Jurkat, Clone E6-1 (cell line): ENCODE measurements around the gene HSD17B11.
"Not testable (repeated sequence)": the region's sequence is repeated elsewhere in the genome, so short reads cannot be mapped to it uniquely, and the experiment has no call there.

ENCODE experiments used
- DNase-seq: peaks from one replicate; pipeline ENCODE4 v3.0.0-alpha.2; 2011; ENCODE audit warnings: low read depth, low spot score
- H3K4me3 ChIP-seq: 2 replicates; pipeline ENCODE4 v1.5.1; 2011; ENCODE audit warnings: mild to moderate bottlenecking, low read length, control low read depth, moderate library complexity

The HSD17B11 gene

DNA sequence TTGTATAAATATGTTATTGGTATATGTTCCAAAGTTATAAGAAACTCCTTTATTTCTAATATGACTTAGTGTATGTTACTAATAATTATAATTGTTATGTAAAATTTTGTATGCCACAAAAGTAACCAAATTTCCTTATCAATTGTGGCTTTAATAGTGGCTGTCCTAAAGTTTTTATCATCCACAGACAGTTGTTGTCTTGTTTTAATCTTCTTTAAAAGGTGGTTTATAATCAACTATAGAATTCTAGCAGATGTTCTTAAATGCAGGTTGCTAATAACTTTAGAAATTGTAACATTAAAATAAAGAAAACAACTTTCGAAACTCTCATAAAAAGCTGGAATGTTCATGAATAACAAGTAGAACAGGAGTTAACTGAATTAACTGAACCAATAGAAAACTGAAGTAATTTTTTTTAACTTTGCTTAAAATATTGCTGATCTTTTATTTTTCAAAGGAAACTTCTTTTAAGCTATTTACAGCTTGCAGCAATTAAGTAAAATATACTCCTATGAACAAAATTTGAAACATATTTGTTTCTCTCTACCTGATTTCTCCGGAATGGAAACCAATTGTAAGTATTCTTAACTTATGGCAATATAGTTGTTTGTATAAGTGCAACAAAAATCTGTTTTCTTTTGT lies 24.3 kb downstream of the HSD17B11 start:
- no peak for DNase-seq

DNA sequence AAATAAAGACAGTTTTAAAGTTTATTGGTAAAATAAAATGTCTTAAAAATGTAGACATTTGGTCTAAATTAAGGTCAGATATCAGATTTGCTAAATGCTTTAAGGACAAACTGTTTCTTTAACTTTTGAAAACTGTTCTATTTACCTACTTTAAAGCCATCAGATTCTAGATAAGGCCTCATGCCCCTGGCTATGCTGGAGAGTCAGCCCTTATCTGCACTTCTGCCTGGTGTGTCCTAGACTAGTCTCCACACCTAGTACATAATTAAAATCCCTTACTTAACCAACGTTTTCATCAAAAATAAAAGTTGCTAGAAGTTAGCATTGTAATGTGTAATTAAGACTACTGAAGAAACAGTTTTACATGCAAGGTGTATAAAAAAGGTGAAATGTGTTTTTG lies 25.6 kb downstream of the HSD17B11 start:
- no peak for DNase-seq
- H3K4me3 ChIP-seq: no peak overlapping the region

More for the DNA sequence above, 24.3 kb downstream of the HSD17B11 start:
- H3K4me3 ChIP-seq: no peak overlapping the region

DNA sequence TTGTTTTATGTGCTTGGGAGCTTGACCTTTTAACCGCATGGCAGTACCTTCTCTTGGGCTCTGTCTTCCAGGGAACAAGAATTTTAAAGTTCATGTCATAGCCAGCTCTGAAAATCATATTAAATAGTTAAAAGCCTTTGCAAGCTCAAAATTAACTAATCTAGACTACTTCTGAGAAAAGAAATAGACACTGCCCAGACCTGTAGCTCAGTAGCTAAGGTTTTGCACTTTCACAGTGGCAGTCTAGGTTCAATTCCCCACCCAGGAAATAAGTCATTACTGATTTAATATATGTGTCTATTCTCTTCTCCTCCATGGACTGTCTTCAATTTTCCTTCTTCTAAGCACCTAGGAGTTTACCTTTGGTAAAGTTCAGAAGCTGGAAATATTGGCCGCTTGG lies 27.4 kb downstream of the HSD17B11 start:
- H3K4me3 ChIP-seq: no peak overlapping the region
- no peak for DNase-seq

DNA sequence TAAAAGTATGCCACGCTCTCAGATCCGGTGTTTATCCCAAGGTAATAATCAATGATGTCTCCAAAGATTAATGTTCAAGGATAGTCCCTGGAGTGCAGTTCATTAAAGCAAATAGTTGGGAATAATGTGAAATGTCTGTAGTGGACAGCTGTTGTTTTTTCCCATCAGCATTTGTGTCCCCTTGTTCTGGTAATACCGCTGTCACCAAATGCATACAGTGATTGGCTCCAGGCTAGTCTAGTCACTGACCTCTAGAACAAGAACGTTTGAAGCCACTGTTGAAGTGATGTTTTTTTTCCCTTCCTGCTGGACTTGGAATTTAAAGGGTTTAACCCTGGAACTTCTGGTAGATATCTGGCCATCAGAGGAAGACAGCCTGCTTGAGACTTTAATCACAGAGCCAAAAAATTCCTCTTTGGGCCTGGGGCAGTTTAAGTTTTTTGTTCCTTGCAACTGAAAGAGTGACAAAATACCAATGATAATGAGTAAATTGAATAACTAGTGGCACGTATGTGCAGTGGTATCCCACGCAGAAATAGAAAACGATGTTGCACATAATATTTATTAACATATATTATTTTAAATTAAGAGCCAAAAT lies 30.6 kb downstream of the HSD17B11 start:
- no peak for DNase-seq
- H3K4me3 ChIP-seq: no peak overlapping the region

DNA sequence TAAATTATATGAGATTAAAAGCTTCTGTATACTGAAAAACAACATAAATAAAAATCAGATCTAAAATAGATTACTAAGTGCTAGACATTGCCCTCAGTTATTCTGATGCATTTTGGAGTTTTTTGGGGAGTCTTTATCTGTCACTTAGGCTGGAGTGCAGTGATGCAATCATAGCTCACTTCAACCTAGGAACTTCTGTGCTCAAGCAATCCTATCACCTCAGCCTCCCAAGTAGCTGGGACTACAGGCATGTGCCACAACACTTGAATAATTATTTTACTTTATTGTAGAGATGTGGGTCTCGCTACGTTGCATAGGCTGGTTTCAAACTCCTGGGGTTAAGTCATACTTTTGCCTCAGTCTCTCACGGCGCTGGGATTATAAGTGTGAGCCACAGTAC lies 31.7 kb downstream of the HSD17B11 start:
- DNase-seq: no peak
- H3K4me3 ChIP-seq: no peak overlapping the region

DNA sequence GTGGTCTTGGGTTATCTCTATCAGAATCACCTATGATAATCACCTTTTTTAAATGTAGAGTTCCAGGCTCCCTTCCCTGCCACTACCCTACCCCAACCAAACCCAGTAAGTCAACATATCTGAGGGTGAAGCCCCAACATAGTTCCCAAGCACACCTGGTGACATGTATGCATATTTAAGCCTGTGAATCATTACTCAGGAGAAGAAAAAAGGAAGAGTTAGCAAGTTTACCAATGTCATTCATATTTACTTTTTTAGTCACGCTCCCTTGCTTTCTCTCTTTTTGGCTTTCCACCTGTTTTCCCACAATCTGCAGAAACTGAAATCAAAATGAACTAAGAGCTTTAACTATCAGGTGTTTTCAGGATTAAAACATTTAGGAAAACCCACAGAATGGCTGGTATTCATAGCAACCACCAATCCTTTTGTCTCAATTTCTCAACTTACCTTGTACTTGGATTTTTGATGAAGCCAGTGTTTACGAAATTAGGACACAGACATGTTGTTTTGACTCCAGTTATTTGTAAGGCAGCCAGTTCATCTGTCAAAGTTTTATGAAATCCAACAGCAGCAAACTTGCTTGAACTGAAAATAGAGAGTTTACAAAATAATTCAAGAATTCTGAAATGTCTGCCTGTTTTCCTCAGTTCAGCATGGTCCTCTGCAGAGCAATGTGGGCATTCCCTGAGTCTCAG lies 34.0 kb downstream of the HSD17B11 start:
- DNase-seq: no peak
- H3K4me3 ChIP-seq: no peak overlapping the region

DNA sequence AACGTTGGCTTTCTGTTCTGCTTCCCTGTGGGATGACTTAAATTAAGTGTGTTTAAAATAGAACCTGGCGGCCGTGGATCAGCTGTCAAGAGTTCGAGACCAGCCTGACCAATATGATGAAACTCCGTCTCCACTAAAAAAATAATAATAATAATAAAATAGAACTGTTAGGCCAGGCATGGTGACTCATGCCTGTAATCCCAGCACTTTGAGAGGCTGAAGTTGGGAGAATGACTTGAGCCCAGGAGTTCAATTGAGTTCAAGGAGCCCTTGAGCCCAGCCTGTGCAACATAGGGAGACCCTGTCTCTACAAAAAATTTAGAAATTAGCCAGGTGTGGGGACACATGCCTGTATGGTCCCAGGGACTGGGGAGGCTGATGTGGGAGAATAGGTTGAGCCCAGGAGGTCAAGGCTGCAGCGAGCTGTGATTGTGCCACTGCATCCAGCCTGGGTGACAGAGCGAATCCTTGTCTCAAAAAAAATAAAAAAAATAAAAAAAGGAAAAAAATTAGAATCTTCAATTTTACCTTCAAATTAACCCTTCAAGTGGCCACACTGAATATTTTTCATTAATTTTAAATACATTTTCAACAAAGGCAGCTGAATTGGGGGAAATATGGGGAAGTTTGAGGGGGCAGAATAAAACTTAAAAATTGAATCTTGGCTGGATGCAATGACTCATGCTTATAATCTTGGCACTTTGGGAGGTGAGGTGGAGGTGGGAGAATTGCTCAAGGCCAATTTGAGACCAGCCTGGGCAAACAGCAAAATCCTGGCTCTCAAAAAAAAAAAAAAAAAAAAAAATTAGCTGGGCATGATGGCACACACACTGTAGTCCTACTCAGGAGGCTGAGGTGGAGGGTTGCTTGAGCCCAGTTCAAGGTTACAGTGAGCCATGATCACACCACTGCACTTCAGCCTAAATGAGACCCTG lies 36.6 kb downstream of the HSD17B11 start:
- H3K4me3 ChIP-seq: no peak overlapping the region
- no peak for DNase-seq

DNA sequence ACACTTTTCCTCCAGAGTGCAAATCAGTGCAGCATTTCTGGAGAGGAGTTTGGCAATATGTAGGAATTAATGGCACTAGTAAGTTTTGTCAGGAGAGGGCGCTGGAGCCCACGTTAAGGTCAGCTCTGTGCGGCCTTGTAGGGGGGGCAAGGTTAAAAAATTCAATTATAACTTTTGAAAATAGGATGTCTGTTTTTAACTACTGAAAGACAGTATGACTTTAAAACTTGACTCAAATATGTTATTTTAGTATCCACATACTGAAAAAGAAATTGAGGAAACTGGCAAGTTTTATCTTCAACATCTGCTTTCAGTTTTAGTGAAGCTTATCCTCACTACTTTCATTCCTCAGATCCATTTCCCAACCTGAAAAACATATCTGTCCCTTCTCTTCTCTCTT lies 37.4 kb downstream of the HSD17B11 start:
- DNase-seq: no peak
- H3K4me3 ChIP-seq: no peak overlapping the region

DNA sequence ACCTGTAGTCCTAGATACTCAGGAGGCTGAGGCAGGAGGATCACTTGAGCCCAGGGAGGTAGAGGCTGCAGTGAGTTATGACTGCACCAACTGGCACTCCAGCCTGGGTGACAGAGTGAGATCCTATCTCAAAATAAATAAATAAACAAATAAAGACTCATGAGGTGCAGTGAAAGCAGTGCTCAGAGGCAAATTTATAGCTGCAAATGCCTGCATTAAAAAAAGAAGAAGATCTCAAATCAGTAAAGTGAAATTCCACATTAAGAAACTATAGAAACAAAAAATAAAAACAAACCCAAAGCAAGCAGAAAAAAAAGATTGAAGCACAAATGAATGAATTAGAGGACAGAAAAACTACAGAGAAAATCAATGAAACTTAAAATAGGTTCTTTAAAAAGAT lies 45.8 kb downstream of the HSD17B11 start:
- DNase-seq: no peak
- no peak overlapping the region for H3K4me3 ChIP-seq

DNA sequence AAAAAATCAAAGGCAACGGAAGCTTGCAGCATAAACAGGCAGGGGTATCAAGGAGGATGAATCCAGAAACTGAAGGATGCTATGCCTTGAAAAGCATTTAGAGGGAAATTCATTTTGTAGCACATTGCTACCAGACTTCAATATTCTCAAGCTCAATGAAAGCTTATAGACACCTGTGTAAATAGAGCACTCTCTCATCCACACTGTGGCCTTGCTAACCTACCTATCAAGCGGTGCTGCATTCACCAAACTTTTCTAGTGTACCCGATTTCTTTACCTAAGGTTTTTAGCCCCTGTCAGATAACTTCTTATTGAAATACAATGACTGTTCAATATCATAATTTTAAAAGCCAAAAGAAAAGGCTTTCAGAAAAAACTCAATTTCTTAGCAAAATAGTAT lies 48.1 kb downstream of the HSD17B11 start:
- no peak for DNase-seq
- no peak overlapping the region for H3K4me3 ChIP-seq

DNA sequence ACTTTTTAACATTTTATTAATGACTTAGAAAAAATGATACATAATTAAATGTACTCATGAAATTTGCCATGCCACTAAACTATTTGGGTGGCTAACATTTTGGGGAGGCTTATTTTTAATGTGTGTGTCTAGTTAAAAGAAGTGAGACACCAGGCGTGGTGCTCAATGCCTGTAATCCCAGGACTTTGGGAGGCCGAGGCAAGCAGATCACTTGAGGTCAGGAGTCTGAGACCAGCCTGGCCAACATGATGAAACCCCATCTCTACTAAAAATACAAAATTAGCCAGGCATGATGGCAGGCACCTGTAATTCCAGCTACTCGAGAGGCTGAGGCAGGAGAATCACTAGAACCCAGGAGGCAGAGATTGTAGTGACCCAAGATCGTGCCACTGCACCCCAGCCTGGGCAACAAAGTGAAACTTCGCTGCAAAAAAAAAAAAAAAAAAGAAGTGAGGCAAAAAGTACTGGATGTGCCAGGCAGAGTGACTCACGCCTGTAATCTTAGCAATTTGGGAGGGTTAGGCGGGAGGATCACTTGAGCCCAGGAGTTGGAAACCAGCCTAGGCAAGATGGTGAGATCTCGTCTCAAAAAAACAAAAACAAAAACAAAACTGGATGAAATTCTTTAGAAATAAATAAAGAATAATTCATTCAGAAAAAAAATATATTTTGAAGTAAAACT lies 48.9 kb downstream of the HSD17B11 start:
- not testable (repeated sequence) for H3K4me3 ChIP-seq, DNase-seq

DNA sequence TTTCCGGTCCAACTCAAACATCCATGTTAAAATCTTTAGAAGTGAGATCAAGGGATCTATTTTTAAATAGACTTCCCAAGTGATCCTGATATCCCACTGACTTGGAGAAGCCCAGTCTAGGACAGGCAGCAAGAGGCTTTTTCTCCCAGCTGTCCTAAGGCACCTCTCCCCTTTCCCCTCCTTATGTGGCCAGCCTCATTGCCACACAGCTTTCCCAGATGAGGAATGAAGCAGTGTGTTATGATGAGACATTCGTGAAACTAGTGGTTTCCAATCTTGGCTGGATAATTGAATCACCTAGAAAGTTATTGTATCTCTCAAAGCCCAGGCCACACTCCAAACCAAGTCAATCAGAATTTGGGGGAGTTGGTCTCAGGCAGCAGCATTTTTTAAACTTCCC lies 51.5 kb downstream of the HSD17B11 start:
- H3K4me3 ChIP-seq: no peak overlapping the region
- no peak for DNase-seq

DNA sequence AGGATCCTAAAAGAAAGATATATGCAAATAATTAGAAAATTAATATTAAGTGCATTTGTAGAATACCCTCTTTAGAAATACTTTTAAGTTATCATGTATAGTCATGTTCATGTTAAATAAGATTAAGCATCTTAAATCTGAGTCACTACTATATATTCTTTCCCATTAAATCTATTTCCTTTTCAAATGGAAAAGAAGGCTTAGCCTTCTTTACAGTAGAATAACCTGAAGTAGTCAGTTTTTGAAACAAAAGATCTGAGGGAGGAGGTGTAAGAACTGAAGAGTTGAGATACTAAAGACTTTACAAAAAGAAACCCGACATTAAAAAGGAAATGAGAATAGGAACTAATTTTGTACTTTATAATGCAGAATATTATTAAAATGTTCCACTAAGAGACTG lies 53.6 kb downstream of the HSD17B11 start:
- no peak for DNase-seq
- no peak overlapping the region for H3K4me3 ChIP-seq

DNA sequence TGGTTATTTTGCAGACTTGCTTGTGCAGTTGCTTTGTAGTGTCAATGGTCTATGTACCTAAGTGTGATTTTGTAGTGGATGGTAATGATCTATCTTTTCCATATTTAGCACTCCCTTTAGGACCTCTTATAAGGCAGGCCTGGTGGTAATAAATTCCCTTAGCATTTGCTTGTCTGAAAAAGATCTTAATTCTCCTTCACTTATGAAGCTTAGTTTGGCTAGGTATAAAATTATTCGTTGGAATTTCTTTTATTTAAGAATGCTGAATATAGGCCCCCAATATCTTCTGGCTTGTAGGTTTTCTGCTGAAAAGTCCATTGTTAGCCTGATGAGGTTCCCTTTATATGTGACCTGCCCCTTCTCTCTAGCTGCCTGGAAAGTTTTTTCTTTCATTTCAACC lies 57.7 kb downstream of the HSD17B11 start:
- H3K4me3 ChIP-seq: no peak overlapping the region
- DNase-seq: no peak

DNA sequence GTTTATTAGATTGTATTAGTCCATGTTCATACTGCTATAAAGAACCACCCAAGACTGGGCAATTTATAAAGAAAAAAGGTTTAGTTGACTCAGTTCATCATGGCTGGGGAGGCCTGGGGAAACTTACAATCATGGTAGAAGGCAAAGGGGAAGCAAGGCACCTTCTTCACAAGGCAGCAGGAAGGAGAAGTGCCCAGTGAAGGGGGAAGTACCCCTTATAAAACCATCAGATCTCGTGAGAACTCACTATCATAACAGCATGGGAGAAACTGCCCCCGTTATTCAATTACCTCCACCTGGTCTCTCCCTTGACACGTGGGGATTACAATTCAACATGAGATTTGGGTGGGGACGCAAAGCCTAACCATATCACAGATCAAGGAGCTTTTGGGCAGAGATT lies 60.2 kb downstream of the HSD17B11 start:
- DNase-seq: no peak
- H3K4me3 ChIP-seq: no peak overlapping the region

DNA sequence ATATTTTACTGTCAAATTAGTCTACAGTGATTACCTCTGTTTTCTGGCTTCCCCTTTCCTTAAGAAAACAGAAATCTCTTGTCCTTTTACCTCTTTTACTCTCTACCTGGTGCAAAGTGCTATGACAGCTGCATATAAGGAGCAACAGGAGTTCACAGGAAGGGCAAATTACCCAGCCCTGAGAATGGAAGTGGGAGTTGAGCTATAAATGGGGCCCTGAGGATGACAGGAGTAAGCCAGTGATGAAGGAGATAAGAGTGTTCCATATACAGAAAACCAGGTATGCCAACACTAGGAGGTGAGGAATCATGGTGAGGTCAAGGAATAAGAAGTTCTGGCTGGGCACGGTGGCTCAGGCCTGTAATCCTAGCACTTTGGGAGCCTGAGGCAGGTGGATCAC lies 63.9 kb downstream of the HSD17B11 start:
- no peak overlapping the region for H3K4me3 ChIP-seq
- no peak for DNase-seq

DNA sequence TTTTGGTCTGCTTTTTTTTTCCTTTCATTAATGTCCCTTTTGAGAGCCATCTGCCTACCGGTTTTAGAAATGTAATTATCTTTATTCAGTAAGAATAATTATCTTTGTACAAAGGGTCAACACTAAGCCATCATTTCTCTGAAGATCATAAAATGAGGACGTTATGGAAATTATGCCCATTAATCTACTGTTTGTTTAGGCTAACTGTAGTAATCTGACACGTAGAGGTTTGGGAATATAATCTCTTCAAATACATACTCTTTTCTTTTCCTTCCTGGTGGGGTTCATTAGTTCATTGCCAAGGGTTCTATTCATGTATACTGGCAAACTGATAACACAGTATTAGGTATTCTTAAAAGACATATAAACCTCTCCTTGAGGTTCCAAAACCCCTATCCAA lies 64.5 kb downstream of the HSD17B11 start:
- no peak for DNase-seq

DNA sequence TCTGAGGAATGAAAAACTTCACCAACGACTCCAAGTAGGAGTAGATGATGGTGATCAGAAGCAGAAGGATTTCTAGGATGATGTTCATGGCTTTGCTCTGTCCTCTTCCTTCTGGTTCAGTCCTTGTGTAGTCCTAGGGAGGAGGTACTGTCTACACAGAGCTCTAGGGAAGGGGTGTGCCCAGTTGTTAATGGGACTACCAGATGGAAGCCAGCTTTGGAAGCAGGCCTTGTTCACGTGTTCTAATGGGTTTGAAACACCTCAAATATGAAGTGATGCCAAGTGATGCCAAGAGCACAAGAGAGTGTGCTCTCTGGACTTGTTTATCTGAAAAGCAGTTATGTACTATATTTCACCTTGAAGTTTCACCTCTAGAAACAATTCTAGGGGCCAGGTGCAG lies 68.2 kb downstream of the HSD17B11 start, which contains the start of gene HSD17B13:
Gene HSD17B13, minus strand, starts transcription at position 129 of the 400 bp plus-strand sequence. Its CDS starts 41 bp downstream, at position 88.
- no peak within 1 kb of the TSS for H3K4me3 ChIP-seq
- no peak for DNase-seq

More for the DNA sequence above, 64.5 kb downstream of the HSD17B11 start:
- H3K4me3 ChIP-seq: no peak overlapping the region

DNA sequence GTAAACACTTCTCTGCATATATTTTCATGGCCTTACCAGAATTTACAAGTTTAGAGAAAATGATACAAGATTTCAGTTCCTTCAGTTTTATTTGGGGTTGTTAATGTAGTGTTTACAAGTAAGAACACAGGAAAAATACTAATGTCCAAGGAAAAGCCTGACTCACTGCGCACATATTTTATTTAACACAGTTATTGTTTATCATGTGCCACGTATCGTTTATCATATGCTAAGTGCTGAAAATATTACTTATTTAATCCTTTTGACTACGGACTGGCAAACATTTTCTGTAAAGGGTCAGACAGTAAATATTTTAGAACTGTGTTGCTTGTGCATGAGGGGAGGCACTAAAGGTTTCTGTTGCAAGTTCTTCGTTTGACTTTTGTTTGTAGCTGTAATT lies 69.1 kb downstream of the HSD17B11 start:
- no peak for DNase-seq
- no peak overlapping the region for H3K4me3 ChIP-seq
